IMR-90 (cell line): Measurements from ENCODE around the gene FAM20B. TPM values are rescaled to one million over a fixed set of nuclear protein-coding genes. Genes with fewer than 3 reads are reported as not detected.

ENCODE experiments used
- ATAC-seq: fragments of 200-7000 bp; cut with Tn5 transposase; 2 replicates; pipeline ENCODE4 v1.9.1; 2020; ENCODE audit warnings: low read depth, mild to moderate bottlenecking, moderate library complexity
- BruUV-seq: library from RNA; stranded (reverse); fragments of 400-500 nt; replicated peaks from 2 replicates; lab custom pipeline; 2021; lab: Mats Ljungman, UMichigan
- CTCF ChIA-PET: fragments of 300-600 bp; formaldehyde crosslinking; extraction: SDS; loops from one replicate; lab custom pipeline; 2021; ENCODE audit warnings: antibody characterized with exemption; lab: Yijun Ruan, JAX
- POLR2A ChIA-PET: fragments of 300-600 bp; sonication (Branson Sonifier 250); formaldehyde crosslinking; loops from one replicate; lab custom pipeline; 2022; ENCODE audit warnings: antibody characterized with exemption; ENCODE audit not compliant: unreplicated experiment; lab: Charles Lee
- DNase-seq: peaks from one replicate; pipeline ENCODE4 v3.0.0; 2013
- H2AFZ ChIP-seq: replicated peaks from 2 replicates; pipeline ENCODE3; 2013; ENCODE audit warnings: low read length, mild to moderate bottlenecking; ENCODE audit not compliant: poor library complexity
- H2AK5ac ChIP-seq: 2 replicates; pipeline ENCODE4 v1.6.1; 2013; ENCODE audit warnings: low read depth, low read length, inconsistent platforms
- H2AK9ac ChIP-seq: replicated peaks from 2 replicates; pipeline ENCODE3; 2013; ENCODE audit warnings: mild to moderate bottlenecking, low read depth, low read length, moderate library complexity; ENCODE audit not compliant: poor library complexity
- H2BK120ac ChIP-seq: 2 replicates; pipeline ENCODE4 v1.6.1; 2013; ENCODE audit warnings: low read depth, low read length, inconsistent platforms
- H2BK15ac ChIP-seq: 3 replicates; pipeline ENCODE4 v1.6.1; 2013; ENCODE audit warnings: low read depth, low read length, inconsistent platforms
- H2BK20ac ChIP-seq: 2 replicates; pipeline ENCODE4 v1.6.1; 2013; ENCODE audit warnings: low read depth, mild to moderate bottlenecking, inconsistent platforms, low read length, moderate library complexity
- H2BK5ac ChIP-seq: 2 replicates; pipeline ENCODE4 v1.6.1; 2013; ENCODE audit warnings: mild to moderate bottlenecking, low read depth, low read length, inconsistent platforms; ENCODE audit not compliant: poor library complexity, severe bottlenecking
- H3K14ac ChIP-seq: replicated peaks from 2 replicates; pipeline ENCODE4 v1.6.1; 2013; ENCODE audit warnings: low read depth, low read length, inconsistent platforms
- H3K18ac ChIP-seq: 2 replicates; pipeline ENCODE4 v1.6.1; 2013; ENCODE audit warnings: low read depth, low read length, control low read depth
- H3K23ac ChIP-seq: 2 replicates; pipeline ENCODE4 v1.6.1; 2013; ENCODE audit warnings: low read depth, low read length, inconsistent platforms
- H3K27ac ChIP-seq: 2 replicates; pipeline ENCODE4 v1.5.1; 2013; ENCODE audit warnings: mild to moderate bottlenecking, control low read depth, low read length; ENCODE audit not compliant: insufficient read depth
- H3K27me3 ChIP-seq: 2 replicates; pipeline ENCODE4 v1.6.1; 2013; ENCODE audit warnings: low read length; ENCODE audit not compliant: control insufficient read depth, insufficient read depth
- H3K36me3 ChIP-seq: 2 replicates; pipeline ENCODE4 v1.6.1; 2013; ENCODE audit warnings: low read length, mixed read lengths; ENCODE audit not compliant: control insufficient read depth, insufficient read depth
- H3K4ac ChIP-seq: 2 replicates; pipeline ENCODE4 v1.6.1; 2013; ENCODE audit warnings: low read depth, low read length, inconsistent platforms
- H3K4me1 ChIP-seq: 2 replicates; pipeline ENCODE4 v1.6.1; 2013; ENCODE audit warnings: low read length, mixed read lengths; ENCODE audit not compliant: control insufficient read depth, insufficient read depth
- H3K4me2 ChIP-seq: 2 replicates; pipeline ENCODE4 v1.6.1; 2013; ENCODE audit warnings: low read depth, mild to moderate bottlenecking, control low read depth, low read length, moderate library complexity
- H3K4me3 ChIP-seq: 2 replicates; pipeline ENCODE4 v1.5.1; 2013; ENCODE audit warnings: low read depth, mild to moderate bottlenecking, control low read depth, low read length, moderate library complexity; ENCODE audit not compliant: insufficient read depth
- H3K56ac ChIP-seq: 2 replicates; pipeline ENCODE4 v1.6.1; 2013; ENCODE audit warnings: low read length, inconsistent platforms; ENCODE audit not compliant: insufficient read depth; ENCODE audit errors: extremely low read depth
- H3K79me1 ChIP-seq, 2 experiments: 2 replicates each; pipeline ENCODE4 v1.6.1; 2013; ENCODE audit warnings: low read length in 2 of 2, inconsistent platforms in 1 of 2, low read depth in 1 of 2
- H3K9ac ChIP-seq: 2 replicates; pipeline ENCODE4 v1.6.1; 2013; ENCODE audit warnings: low read depth, low read length, control low read depth
- H3K9me1 ChIP-seq: 2 replicates; pipeline ENCODE4 v1.6.1; 2013; ENCODE audit warnings: low read length, inconsistent platforms; ENCODE audit not compliant: insufficient read depth
- H3K9me3 ChIP-seq: 2 replicates; pipeline ENCODE4 v1.6.1; 2013; ENCODE audit warnings: low read length; ENCODE audit not compliant: control insufficient read depth, insufficient read depth
- H4K20me1 ChIP-seq: 2 replicates; pipeline ENCODE4 v1.6.1; 2013; ENCODE audit warnings: low read length, inconsistent platforms; ENCODE audit not compliant: insufficient read depth
- H4K5ac ChIP-seq: 2 replicates; pipeline ENCODE4 v1.6.1; 2013; ENCODE audit warnings: mild to moderate bottlenecking, low read depth, low read length, control low read depth
- H4K8ac ChIP-seq, 2 experiments: 2 replicates each; pipeline ENCODE4 v1.6.1; 2013; ENCODE audit warnings: low read depth in 2 of 2, low read length in 2 of 2, control low read depth in 1 of 2, inconsistent platforms in 1 of 2
- H4K91ac ChIP-seq: 2 replicates; pipeline ENCODE4 v1.6.1; 2013; ENCODE audit warnings: low read depth, low read length, inconsistent platforms; ENCODE audit not compliant: insufficient read depth
- CEBPB ChIP-seq: IDR thresholded peaks from 2 replicates; pipeline ENCODE4 v1.6.1; 2012; ENCODE audit warnings: low read depth, low read length, improper control_type of control experiment
- MAZ ChIP-seq: IDR thresholded peaks from 2 replicates; pipeline ENCODE4 v1.6.1; 2012; ENCODE audit warnings: low read depth, mild to moderate bottlenecking, low read length, improper control_type of control experiment, moderate library complexity, borderline replicate concordance
- MXI1 ChIP-seq: IDR thresholded peaks from 2 replicates; pipeline ENCODE4 v1.6.1; 2012; ENCODE audit warnings: low read depth, mild to moderate bottlenecking, low read length, moderate library complexity, borderline replicate concordance
- WGBS, 2 experiments: methylation state at CpG; one replicate each; pipeline versions ENCODE4 v1.1.5 to v1.1.7; 2013; ENCODE audit warnings: missing lambda C conversion rate in 2 of 2; ENCODE audit not compliant: insufficient read length in 1 of 2; ENCODE audit errors: extremely low coverage in 2 of 2; 5-methylcytosine and 5-hydroxymethylcytosine counted together
- dilution Hi-C: fragments of 300-500 bp; cut with HindIII; formaldehyde crosslinking; loops from one replicate; pipeline ENCODE4 v1.14.3; 2018; ENCODE audit warnings: low sequenced_read_pairs; ENCODE audit not compliant: unreplicated experiment
- in situ Hi-C: fragments of 300-500 bp; cut with MboI; formaldehyde crosslinking; loops from 3 replicates; pipeline ENCODE4 v1.14.3; 2019; ENCODE audit warnings: low sequenced_read_pairs, inconsistent platforms, mixed read lengths
- intact Hi-C: fragments of 100-400 bp; cut with micrococcal nuclease; formaldehyde crosslinking; loops from 2 replicates; pipeline ENCODE4 v1.10.0; 2022
- polyA plus RNA-seq, 3 experiments: library from polyadenylated mRNA; depleted of rRNA; stranded (reverse); fragments of >200 nt; gene quantifications; 2 replicates each; pipeline ENCODE4 v1.2.3, GENCODE V29; 2012; ENCODE audit warnings: low replicate concordance in 1 of 3
- total RNA-seq: library from RNA; depleted of rRNA; stranded (reverse); fragments of >200 nt; gene quantifications from 2 replicates; pipeline ENCODE4 v1.2.3, GENCODE V29; 2012

FAM20B gene
- total and polyA plus RNA-seq, 2 of the 4 experiments (the other 2 are of a cell fraction) = 17.1 to 38.4 TPM

- DNase-seq (peak; percentile 39), ATAC-seq (peak; percentile 1; the same call in 1 of the 2 replicates)
- Histone ChIP-seq H3K4ac (peak overlapping the region; percentile 74), H4K8ac (peak overlapping the region; percentile 33 to 46; a peak in 2 of 4 replicates), H2AK5ac (peak overlapping the region; percentile 63; the same call in 1 of the 2 replicates), H3K27ac (peak overlapping the region; percentile 73), H2BK15ac (peak overlapping the region; percentile 19; the same call in 1 of the 3 replicates), H2BK5ac (peak overlapping the region; percentile 53), H2AK9ac (peak overlapping the region; percentile 89), H2AFZ (peak overlapping the region; percentile 99), H4K91ac (peak overlapping the region; percentile 31; the same call in 1 of the 2 replicates), H3K9ac (peak overlapping the region; percentile 62), H3K4me1 (peaks cover 5% of the 10 kb centered on the region), H2BK20ac (no peak overlapping the region), H2BK120ac (no peak overlapping the region), H3K4me3 (peak overlapping the region; percentile 79), H4K20me1 (no peaks in the 10 kb centered on the region; the same call in 1 of the 2 replicates), H4K5ac (no peak overlapping the region), H3K36me3 (peaks cover 11% of the 10 kb centered on the region), H3K4me2 (peak overlapping the region; percentile 93), H3K27me3 (no peaks in the 10 kb centered on the region), H3K9me1 (peaks cover 7% of the 10 kb centered on the region; the same call in 1 of the 2 replicates), H3K23ac (peak overlapping the region; percentile 79), H3K18ac (no peak overlapping the region), H3K9me3 (no peaks in the 10 kb centered on the region), H3K56ac (peak overlapping the region; percentile 29; the same call in 1 of the 2 replicates), H3K79me1 (peaks cover 14 to 52% of the 10 kb centered on the region in 2 experiments), H3K14ac (peak overlapping the region; percentile 75)
- no CpG with 5 or more reads among the region's 3 CpGs for WGBS, 2 experiments
- in situ Hi-C loops (no loop called here), dilution Hi-C loops (no loop called here), intact Hi-C loops (loop anchor here (2.0 to 5.0 kb wide), 2 partner anchors 110 to 269 kb away; no protein-coding TSS in a partner anchor)
- TF ChIP-seq MAZ = no peak
- TF ChIP-seq MXI1 = no peak; the same call in 1 of the 2 replicates
- TF ChIP-seq CEBPB = peak; percentile 18; the same call in 1 of the 2 replicates
- BruUV-seq = TSS peak; percentile 20
- POLR2A ChIA-PET = no interaction called here
- CTCF ChIA-PET = no interaction called here
These were observed 57.3 kb downstream of the FAM20B start for GRCh38 chr1:179082999-179083335.
